Neural progenitor cell (in vitro differentiated cells): ENCODE measurements around the gene MAP2.

Source experiments
- EZH2 ChIP-seq: fragments of 200-600 bp; sonication (generic); IDR thresholded peaks from 2 replicates; pipeline ENCODE4 v1.6.1; 2017; ENCODE audit warnings: antibody characterized with exemption, mild to moderate bottlenecking, moderate library complexity
- EZH2phosphoT487 ChIP-seq: fragments of 200-600 bp; sonication (generic); IDR thresholded peaks from 2 replicates; pipeline ENCODE4 v1.6.1; 2017; ENCODE audit warnings: antibody characterized with exemption
- TF ChIP-seq, protein P1 (sequence below): fragments of 200-600 bp; sonication (generic); IDR thresholded peaks from 2 replicates; pipeline ENCODE4 v1.5.1; 2017; ENCODE audit warnings: antibody characterized with exemption, mild to moderate bottlenecking

DNA sequence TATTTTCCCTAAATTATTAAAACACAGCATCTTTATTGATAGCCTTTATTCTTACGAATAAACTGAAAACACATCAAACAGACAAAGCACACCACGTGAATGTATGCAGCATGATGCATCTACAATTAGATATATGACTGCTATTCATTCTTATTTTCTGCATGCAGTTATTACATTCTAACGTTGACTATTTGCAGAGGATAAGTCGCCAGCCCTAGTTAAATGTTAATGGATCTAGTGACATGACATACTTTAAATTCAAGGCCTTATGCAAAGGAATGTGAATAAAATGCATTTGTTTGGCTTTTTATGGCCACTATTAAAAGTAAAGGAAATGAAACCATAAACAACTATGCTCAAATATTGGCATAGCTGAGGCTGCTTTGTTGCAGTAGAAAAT lies 172.4 kb downstream of the MAP2 start:
- TF ChIP-seq, protein P1, sequence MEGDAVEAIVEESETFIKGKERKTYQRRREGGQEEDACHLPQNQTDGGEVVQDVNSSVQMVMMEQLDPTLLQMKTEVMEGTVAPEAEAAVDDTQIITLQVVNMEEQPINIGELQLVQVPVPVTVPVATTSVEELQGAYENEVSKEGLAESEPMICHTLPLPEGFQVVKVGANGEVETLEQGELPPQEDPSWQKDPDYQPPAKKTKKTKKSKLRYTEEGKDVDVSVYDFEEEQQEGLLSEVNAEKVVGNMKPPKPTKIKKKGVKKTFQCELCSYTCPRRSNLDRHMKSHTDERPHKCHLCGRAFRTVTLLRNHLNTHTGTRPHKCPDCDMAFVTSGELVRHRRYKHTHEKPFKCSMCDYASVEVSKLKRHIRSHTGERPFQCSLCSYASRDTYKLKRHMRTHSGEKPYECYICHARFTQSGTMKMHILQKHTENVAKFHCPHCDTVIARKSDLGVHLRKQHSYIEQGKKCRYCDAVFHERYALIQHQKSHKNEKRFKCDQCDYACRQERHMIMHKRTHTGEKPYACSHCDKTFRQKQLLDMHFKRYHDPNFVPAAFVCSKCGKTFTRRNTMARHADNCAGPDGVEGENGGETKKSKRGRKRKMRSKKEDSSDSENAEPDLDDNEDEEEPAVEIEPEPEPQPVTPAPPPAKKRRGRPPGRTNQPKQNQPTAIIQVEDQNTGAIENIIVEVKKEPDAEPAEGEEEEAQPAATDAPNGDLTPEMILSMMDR, result no peak
- TF ChIP-seq EZH2 (no peak), EZH2phosphoT487 (no peak)
